OCI-LY3 (cell line): Measurements from ENCODE around the gene NGEF.

Experiments
- H2AFZ ChIP-seq: fragments of 200-600, 300-600 bp; shearing (Covaris generic); 2 replicates; pipeline ENCODE4 v1.6.0; 2014; ENCODE audit warnings: antibody characterized with exemption, low read depth, low read length
- H3K27ac ChIP-seq: fragments of 200-600, 300-600 bp; sonication (generic); 2 replicates; pipeline ENCODE4 v1.5.1; 2014; ENCODE audit warnings: mild to moderate bottlenecking, low read length, moderate library complexity, mixed read lengths
- H3K27me3 ChIP-seq: fragments of 200-600, 300-600 bp; sonication (generic); 2 replicates; pipeline ENCODE4 v1.6.1; 2014; ENCODE audit warnings: low read depth, low read length, mixed read lengths
- H3K36me3 ChIP-seq: fragments of 200-600, 300-600 bp; sonication (generic); replicated peaks from 2 replicates; pipeline ENCODE3; 2014; ENCODE audit warnings: low read depth, low read length, mixed read lengths
- H3K4me1 ChIP-seq: fragments of 300-600, 200-600 bp; sonication (generic); 2 replicates; pipeline ENCODE4 v1.6.1; 2014; ENCODE audit warnings: low read length, mixed read lengths
- H3K4me2 ChIP-seq: fragments of 200-600, 300-600 bp; sonication (generic); 2 replicates; pipeline ENCODE4 v1.6.1; 2014; ENCODE audit warnings: low read length, mixed read lengths
- H3K4me3 ChIP-seq: fragments of 300-600, 200-600 bp; sonication (generic); 2 replicates; pipeline ENCODE4 v1.5.1; 2014; ENCODE audit warnings: antibody characterized with exemption, mild to moderate bottlenecking, low read length, moderate library complexity
- H3K79me2 ChIP-seq: fragments of 300-600, 200-600 bp; shearing (Covaris generic); 2 replicates; pipeline ENCODE4 v1.6.1; 2014; ENCODE audit warnings: mild to moderate bottlenecking, low read length, mixed read lengths
- H3K9ac ChIP-seq: fragments of 300-600, 200-600 bp; shearing (Covaris generic); 2 replicates; pipeline ENCODE4 v1.6.0; 2014; ENCODE audit warnings: mild to moderate bottlenecking, low read length, moderate library complexity
- H3K9me3 ChIP-seq: fragments of 200-600, 300-600 bp; shearing (Covaris generic); 2 replicates; pipeline ENCODE4 v1.6.1; 2014; ENCODE audit warnings: low read length, mixed read lengths; ENCODE audit not compliant: insufficient read depth
- H4K20me1 ChIP-seq: fragments of 200-600, 300-600 bp; sonication (generic); 2 replicates; pipeline ENCODE4 v1.6.1; 2016; ENCODE audit warnings: low read length, mixed read lengths; ENCODE audit not compliant: insufficient read depth
- EZH2phosphoT487 ChIP-seq: fragments of 200-600 bp; shearing (Covaris generic); IDR thresholded peaks from 2 replicates; pipeline ENCODE4 v1.6.1; 2018; ENCODE audit warnings: antibody characterized with exemption, mixed run types, low read depth
- TF ChIP-seq, protein P1 (sequence below): fragments of 200-600, 300-600 bp; sonication (generic); IDR thresholded peaks from 2 replicates; pipeline ENCODE4 v1.5.1; 2014; ENCODE audit warnings: antibody characterized with exemption, low read length, low read depth

NGEF gene

DNA sequence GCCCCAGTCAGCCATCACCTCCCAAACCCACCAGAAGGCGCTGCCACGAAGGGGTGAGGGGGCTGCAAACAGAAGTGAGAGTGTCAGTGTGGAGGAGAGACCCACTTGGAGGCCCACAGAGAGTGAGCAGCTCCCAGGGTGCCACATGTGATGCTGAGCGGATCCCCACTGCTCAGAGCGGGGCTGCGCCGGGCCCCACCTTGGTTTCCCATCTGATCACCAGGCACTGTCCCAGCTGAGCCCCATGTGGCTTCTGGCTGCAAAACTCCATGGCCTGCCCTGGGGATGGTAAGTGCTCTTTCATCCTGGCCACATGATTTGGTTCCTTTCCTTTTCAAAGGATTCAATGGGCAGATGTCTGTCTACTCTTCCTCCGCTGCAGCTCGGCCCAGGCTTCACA, 119.2 kb downstream of the NGEF start:
- H3K4me1 ChIP-seq = peaks cover 6% of the 10 kb centered on the region; the same call in 1 of the 2 replicates
- H3K79me2 ChIP-seq = no peaks in the 10 kb centered on the region
- H4K20me1 ChIP-seq = no peaks in the 10 kb centered on the region
- no peak overlapping the region for H3K4me3 ChIP-seq
- no peak overlapping the region for H3K9ac ChIP-seq
- TF ChIP-seq EZH2phosphoT487 = no peak
- TF ChIP-seq, protein P1, sequence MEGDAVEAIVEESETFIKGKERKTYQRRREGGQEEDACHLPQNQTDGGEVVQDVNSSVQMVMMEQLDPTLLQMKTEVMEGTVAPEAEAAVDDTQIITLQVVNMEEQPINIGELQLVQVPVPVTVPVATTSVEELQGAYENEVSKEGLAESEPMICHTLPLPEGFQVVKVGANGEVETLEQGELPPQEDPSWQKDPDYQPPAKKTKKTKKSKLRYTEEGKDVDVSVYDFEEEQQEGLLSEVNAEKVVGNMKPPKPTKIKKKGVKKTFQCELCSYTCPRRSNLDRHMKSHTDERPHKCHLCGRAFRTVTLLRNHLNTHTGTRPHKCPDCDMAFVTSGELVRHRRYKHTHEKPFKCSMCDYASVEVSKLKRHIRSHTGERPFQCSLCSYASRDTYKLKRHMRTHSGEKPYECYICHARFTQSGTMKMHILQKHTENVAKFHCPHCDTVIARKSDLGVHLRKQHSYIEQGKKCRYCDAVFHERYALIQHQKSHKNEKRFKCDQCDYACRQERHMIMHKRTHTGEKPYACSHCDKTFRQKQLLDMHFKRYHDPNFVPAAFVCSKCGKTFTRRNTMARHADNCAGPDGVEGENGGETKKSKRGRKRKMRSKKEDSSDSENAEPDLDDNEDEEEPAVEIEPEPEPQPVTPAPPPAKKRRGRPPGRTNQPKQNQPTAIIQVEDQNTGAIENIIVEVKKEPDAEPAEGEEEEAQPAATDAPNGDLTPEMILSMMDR = no peak
- no peaks in the 10 kb centered on the region for H3K27me3 ChIP-seq
- H3K36me3 ChIP-seq = no peaks in the 10 kb centered on the region
- H3K9me3 ChIP-seq = no peaks in the 10 kb centered on the region
- H3K27ac ChIP-seq = no peak overlapping the region
- H3K4me2 ChIP-seq = no peak overlapping the region
- H2AFZ ChIP-seq = no peak overlapping the region

DNA sequence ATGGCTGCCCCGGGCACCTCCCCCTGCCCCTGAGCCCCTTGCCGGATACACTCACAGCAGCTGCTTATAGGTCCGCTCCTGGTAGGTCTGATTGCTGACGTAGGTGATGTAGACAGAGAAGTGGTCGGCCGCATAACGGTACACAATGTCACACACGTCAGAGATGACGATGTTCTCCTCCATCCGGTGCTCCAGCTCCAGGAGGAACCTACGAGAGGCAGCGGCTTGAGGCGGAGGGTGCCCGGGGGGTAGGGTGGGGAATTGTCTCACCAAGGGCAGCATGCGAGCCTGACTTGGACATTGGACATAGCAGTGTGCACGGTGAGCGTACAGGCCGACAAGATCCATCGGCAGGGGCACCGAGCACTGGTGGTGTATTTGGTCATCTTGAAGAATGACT, 120.2 kb downstream of the NGEF start:
- peaks cover 2% of the 10 kb centered on the region; the same call in 1 of the 2 replicates for H3K4me1 ChIP-seq
- no peak overlapping the region for H3K27ac ChIP-seq
- TF ChIP-seq EZH2phosphoT487 = no peak
- TF ChIP-seq, protein P1 = no peak
- H3K4me2 ChIP-seq = no peak overlapping the region
- no peaks in the 10 kb centered on the region for H3K36me3 ChIP-seq
- no peak overlapping the region for H3K9ac ChIP-seq
- H3K79me2 ChIP-seq = no peaks in the 10 kb centered on the region
- H3K27me3 ChIP-seq = no peaks in the 10 kb centered on the region
- H3K4me3 ChIP-seq = no peak overlapping the region
- no peaks in the 10 kb centered on the region for H3K9me3 ChIP-seq
- H2AFZ ChIP-seq = no peak overlapping the region
- no peaks in the 10 kb centered on the region for H4K20me1 ChIP-seq

DNA sequence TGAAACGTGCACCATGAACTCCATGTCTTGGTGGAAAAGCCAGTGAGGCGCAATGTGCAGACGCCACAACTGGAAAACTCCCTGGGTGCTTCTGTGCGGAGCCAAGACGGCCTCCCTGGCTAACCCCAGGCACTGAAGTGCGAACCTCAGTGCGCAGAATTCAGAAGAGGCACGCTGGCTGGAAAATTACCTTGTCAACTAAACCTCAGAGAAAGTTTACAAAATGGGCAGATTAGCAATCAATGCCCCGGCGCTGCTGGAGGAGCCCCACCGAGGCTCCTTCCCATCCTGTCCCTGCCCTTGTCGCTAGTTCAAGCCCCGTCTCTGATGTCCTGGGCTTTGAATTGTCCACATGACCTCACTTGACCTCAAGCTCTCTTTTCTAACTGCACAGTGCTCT, 120.8 kb downstream of the NGEF start:
- Histone ChIP-seq H3K27me3 (no peaks in the 10 kb centered on the region), H3K9ac (no peak overlapping the region), H3K4me3 (no peak overlapping the region), H4K20me1 (no peaks in the 10 kb centered on the region), H3K4me1 (no peaks in the 10 kb centered on the region), H3K4me2 (no peak overlapping the region), H3K9me3 (no peaks in the 10 kb centered on the region), H3K79me2 (no peaks in the 10 kb centered on the region), H3K27ac (no peak overlapping the region), H3K36me3 (no peaks in the 10 kb centered on the region), H2AFZ (no peak overlapping the region)
- TF ChIP-seq, protein P1 = no peak
- no peak for TF ChIP-seq EZH2phosphoT487

DNA sequence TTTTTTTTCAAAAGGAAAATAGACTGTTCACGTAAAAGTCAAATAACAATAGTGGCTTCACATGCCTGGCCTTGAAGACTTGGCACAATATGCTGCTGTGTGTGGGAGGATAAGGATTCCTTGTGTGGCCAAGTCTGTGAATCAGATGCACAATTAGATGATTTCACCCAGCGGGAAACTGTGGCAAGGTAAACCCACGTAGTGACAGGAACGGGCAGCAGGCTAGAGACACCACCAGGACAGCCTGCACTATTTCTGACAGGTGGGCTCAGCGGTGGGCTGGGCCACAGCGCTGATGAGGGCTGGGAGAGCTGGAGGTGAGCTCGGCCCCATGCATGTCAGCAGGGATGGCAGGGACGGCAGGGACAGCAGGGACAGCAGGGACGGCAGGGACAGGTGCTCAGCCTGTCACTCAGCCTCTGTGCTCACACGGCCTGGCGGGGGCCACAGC, 121.4 kb downstream of the NGEF start:
- H3K27ac ChIP-seq = no peak overlapping the region

More for the DNA sequence above, 121.4 kb downstream of the NGEF start:
- no peak overlapping the region for H3K9ac ChIP-seq
- H3K4me1 ChIP-seq = no peaks in the 10 kb centered on the region
- no peaks in the 10 kb centered on the region for H3K27me3 ChIP-seq
- TF ChIP-seq, protein P1 = no peak
- TF ChIP-seq EZH2phosphoT487 = no peak
- H3K9me3 ChIP-seq = no peaks in the 10 kb centered on the region
- H3K4me2 ChIP-seq = peak overlapping the region; percentile 52
- no peaks in the 10 kb centered on the region for H4K20me1 ChIP-seq
- H3K36me3 ChIP-seq = no peaks in the 10 kb centered on the region
- no peak overlapping the region for H3K4me3 ChIP-seq
- no peaks in the 10 kb centered on the region for H3K79me2 ChIP-seq
- no peak overlapping the region for H2AFZ ChIP-seq
